ENCODE results near the gene PCDHB1.

Gene PCDHB1, protein sequence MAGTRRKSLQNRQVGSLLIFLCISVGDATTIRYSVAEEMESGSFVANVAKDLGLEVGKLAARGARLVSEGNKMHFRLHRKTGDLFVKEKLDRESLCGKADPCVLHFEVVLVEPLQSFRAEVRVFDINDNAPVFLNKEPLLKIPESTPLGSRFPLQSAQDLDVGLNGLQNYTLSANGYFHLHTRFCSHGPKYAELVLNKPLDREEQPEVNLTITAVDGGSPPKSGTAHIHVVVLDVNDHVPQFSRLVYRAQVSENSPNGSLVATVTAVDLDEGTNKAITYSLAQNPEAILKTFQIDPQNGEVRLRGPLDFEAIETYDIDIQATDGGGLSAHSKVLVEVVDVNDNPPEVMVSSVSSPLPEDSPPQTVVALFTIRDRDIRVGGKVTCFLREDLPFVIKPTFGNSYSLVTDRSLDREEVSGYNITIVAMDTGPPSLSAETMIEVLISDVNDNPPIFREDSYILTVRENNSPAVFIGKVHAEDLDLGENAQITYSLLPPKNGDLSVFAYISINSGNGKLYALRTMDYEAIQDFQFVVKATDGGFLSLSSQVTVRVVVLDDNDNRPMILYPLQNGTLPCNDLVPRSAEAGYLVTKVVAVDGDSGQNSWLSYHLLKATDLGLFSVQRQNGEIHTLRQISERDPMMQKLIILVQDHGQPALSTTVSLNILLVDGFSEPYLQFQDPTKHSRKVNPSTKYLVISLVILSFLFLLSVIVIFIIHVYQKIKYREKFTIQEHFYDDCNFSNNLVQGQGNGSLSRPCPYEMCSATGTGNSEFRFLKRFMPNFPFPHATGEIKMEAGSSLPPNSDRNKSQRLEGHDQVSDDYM

DNA sequence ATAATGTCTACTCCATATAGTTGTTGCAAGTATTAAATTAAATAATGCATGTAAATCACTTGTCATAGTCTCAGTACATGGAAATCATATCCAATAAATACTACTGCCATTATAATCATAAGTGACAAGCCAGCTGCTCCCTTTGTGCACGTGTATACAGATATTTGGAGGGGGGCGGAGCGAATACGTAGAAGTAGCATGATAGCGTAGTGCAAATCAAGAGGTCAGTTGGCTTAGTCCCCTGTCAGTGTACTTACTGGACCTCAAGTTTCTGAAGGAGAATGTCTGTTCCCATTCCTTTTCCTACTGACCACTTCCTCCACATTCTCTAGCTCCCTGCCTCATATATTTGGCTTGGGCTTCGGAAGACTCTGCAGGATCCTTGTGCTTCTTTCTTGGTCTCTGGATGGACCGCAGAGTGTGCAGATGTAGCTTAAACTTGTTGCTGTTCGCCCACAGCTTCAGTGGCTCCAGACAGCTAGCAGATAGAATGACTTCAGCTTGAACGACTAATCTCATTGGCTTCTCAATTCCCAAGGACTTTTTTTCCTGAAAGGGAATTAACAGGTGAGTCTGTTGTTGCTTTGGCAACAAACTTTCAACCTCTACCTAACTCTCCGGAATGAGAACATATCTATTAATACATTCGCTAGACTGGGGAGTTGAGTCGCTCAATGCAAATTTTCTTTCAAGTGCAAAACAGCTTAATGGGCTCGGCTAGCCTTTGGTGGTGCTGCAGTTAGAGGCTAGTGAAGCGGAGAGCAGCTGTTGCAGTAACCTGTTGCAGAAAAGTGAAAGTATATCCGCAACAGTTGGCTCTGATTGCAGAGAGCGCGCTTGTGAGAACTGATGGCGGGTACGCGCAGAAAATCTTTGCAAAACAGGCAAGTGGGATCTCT, at the start of gene PCDHB1:
TSS of gene PCDHB1 (plus strand) at position 753 of the 899 bp plus-strand sequence. CDS start at position 850, 97 bp downstream.
- no peaks in the 10 kb centered on the region for H3K27me3 ChIP-seq (replicated peaks; ENCODE audit: insufficient read depth, low read length)
- no peak within 1 kb of the TSS for H3K4me2 ChIP-seq (ENCODE audit: low read depth, low read length)
- no peaks in the 10 kb centered on the region for H3F3A ChIP-seq (ENCODE audit: insufficient read depth, low read length)
- no peak within 1 kb of the TSS for H2AFZ ChIP-seq (ENCODE audit: low read length)
- H3K9me2 ChIP-seq (replicated peaks; ENCODE audit: insufficient read depth, low read length), result no peaks in the 10 kb centered on the region
- no peaks in the 10 kb centered on the region for H3K36me3 ChIP-seq (replicated peaks; ENCODE audit: insufficient read depth, low read length)
- DNase-seq, result no peak
- H3K4me1 ChIP-seq (ENCODE audit: low read length), result no peaks in the 10 kb centered on the region
- no peaks in the 10 kb centered on the region for H3K9me3 ChIP-seq (replicated peaks; ENCODE audit: insufficient read depth, low read length)
- TF ChIP-seq, protein P1, sequence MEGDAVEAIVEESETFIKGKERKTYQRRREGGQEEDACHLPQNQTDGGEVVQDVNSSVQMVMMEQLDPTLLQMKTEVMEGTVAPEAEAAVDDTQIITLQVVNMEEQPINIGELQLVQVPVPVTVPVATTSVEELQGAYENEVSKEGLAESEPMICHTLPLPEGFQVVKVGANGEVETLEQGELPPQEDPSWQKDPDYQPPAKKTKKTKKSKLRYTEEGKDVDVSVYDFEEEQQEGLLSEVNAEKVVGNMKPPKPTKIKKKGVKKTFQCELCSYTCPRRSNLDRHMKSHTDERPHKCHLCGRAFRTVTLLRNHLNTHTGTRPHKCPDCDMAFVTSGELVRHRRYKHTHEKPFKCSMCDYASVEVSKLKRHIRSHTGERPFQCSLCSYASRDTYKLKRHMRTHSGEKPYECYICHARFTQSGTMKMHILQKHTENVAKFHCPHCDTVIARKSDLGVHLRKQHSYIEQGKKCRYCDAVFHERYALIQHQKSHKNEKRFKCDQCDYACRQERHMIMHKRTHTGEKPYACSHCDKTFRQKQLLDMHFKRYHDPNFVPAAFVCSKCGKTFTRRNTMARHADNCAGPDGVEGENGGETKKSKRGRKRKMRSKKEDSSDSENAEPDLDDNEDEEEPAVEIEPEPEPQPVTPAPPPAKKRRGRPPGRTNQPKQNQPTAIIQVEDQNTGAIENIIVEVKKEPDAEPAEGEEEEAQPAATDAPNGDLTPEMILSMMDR (IDR thresholded peaks at IDR 0.05; ENCODE audit: low read length), result no peak
- TF ChIP-seq EZH2 (optimal IDR thresholded peaks at IDR 0.05; ENCODE audit: low read depth, low read length) (no peak), EZH2phosphoT487 (IDR thresholded peaks at IDR 0.05; ENCODE audit: low read length) (no peak)
- H3K27ac ChIP-seq (ENCODE audit: low read length), result no peak within 1 kb of the TSS
- no peak within 1 kb of the TSS for H3K4me3 ChIP-seq (ENCODE audit: low read length)
- H3K79me2 ChIP-seq (ENCODE audit: low read length), result no peaks in the 10 kb centered on the region
- H3K9ac ChIP-seq (ENCODE audit: low read length), result no peak within 1 kb of the TSS
- no peaks in the 10 kb centered on the region for H4K20me1 ChIP-seq (ENCODE audit: insufficient read depth, low read length)

DNA sequence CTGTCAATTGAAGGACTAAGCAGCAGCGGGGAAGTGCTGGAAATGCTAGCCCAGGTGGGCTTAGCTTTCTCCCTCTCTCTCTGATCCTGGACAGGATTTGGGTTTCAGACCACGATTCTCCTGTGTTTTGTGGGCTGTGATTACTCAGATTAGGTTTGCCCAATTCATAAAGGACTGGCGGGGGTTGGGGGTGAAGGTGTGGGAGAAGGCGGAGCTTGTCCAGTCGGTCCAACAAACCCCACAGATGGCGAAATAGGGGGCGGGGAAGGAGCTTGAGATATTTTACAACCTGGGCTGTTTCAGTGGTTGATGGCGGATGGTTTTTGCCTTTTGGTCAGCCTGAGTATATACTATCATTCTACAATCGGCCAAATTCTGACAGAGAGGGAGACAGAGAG, 49.7 kb upstream of the PCDHB1 start:
- TF ChIP-seq EZH2phosphoT487 (IDR thresholded peaks at IDR 0.05; ENCODE audit: low read length) (no peak), EZH2 (optimal IDR thresholded peaks at IDR 0.05; ENCODE audit: low read depth, low read length) (no peak)
- TF ChIP-seq, protein P1 (IDR thresholded peaks at IDR 0.05; ENCODE audit: low read length), result no peak
- no peak for DNase-seq

DNA sequence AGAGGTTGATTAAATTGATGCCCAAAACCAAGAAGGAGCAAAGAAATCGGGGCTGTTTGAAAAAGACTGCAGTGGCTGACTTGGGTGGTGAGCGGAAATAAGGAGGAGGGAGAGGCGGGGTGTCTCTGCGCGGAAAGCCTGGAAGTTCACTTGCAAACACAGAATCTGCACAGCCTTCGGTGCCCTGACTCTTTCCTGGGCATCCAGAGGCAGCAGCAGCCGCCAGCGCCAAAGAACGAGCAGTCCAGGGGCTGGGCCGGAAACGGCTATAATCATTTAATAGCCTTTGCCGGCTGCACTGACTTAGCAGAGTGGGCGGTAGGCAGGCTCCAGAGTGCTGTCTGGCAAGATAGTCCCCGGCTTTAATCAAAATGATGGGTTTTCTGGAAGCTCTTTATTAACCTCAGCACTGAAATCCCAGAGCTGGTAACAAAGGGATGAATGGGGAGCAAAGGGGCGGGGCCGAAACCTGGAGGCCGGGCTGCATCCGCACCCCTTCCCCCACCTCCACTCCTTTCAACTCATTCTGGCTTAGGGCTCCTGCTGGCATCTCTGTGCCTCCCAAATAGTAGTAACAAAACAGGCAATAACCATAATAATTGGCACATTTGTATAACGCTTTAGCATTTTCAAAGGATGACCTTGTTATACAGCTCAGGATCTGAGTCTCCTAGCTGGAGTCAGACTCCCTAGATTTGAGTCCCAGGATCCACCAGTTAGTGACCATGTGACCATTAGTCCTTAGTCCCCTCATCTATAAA, 49.1 kb upstream of the PCDHB1 start:
- Histone ChIP-seq H3K4me3 (ENCODE audit: low read length) (no peak overlapping the region), H2AFZ (ENCODE audit: low read length) (no peak overlapping the region), H3K9me2 (replicated peaks; ENCODE audit: insufficient read depth, low read length) (no peaks in the 10 kb centered on the region), H3K9me3 (replicated peaks; ENCODE audit: insufficient read depth, low read length) (no peaks in the 10 kb centered on the region), H3K36me3 (replicated peaks; ENCODE audit: insufficient read depth, low read length) (no peaks in the 10 kb centered on the region), H3K27me3 (replicated peaks; ENCODE audit: insufficient read depth, low read length) (no peaks in the 10 kb centered on the region), H4K20me1 (ENCODE audit: insufficient read depth, low read length) (no peaks in the 10 kb centered on the region), H3K4me2 (ENCODE audit: low read depth, low read length) (no peak overlapping the region), H3K27ac (ENCODE audit: low read length) (no peak overlapping the region), H3F3A (ENCODE audit: insufficient read depth, low read length) (no peaks in the 10 kb centered on the region), H3K9ac (ENCODE audit: low read length) (no peak overlapping the region), H3K79me2 (ENCODE audit: low read length) (no peaks in the 10 kb centered on the region), H3K4me1 (ENCODE audit: low read length) (no peaks in the 10 kb centered on the region)
- DNase-seq, result no peak
- TF ChIP-seq EZH2phosphoT487 (IDR thresholded peaks at IDR 0.05; ENCODE audit: low read length), result no peak
- TF ChIP-seq, protein P1 (IDR thresholded peaks at IDR 0.05; ENCODE audit: low read length), result no peak
- TF ChIP-seq EZH2 (optimal IDR thresholded peaks at IDR 0.05; ENCODE audit: low read depth, low read length), result no peak

More for the DNA sequence above, 49.7 kb upstream of the PCDHB1 start:
- no peaks in the 10 kb centered on the region for H3K27me3 ChIP-seq (replicated peaks; ENCODE audit: insufficient read depth, low read length)
- H3K4me2 ChIP-seq (ENCODE audit: low read depth, low read length), result no peak overlapping the region
- H3K4me3 ChIP-seq (ENCODE audit: low read length), result no peak overlapping the region
- H3K36me3 ChIP-seq (replicated peaks; ENCODE audit: insufficient read depth, low read length), result no peaks in the 10 kb centered on the region
- no peaks in the 10 kb centered on the region for H3K9me2 ChIP-seq (replicated peaks; ENCODE audit: insufficient read depth, low read length)
- no peaks in the 10 kb centered on the region for H4K20me1 ChIP-seq (ENCODE audit: insufficient read depth, low read length)
- H3K79me2 ChIP-seq (ENCODE audit: low read length), result no peaks in the 10 kb centered on the region
- no peak overlapping the region for H3K9ac ChIP-seq (ENCODE audit: low read length)
- H2AFZ ChIP-seq (ENCODE audit: low read length), result no peak overlapping the region
- no peaks in the 10 kb centered on the region for H3K9me3 ChIP-seq (replicated peaks; ENCODE audit: insufficient read depth, low read length)
- no peak overlapping the region for H3K27ac ChIP-seq (ENCODE audit: low read length)
- no peaks in the 10 kb centered on the region for H3K4me1 ChIP-seq (ENCODE audit: low read length)
- H3F3A ChIP-seq (ENCODE audit: insufficient read depth, low read length), result no peaks in the 10 kb centered on the region
